ENCODE data around the gene UBE2D2.

UBE2D2 gene

GRCh38 chr5:139668924-139669661, 108.0 kb downstream of the UBE2D2 start:
- Histone ChIP-seq H3K27me3 (replicated peaks) (no peaks in the 10 kb centered on the region), H3K36me3 (replicated peaks) (no peaks in the 10 kb centered on the region), H3K27ac (peak overlapping the region; percentile 75), H3K4me3 (ENCODE audit: low read depth, low read length) (no peak overlapping the region)
- in situ Hi-C loops (cut with HindIII; ENCODE audit: low pct_ligation_motif_present, low sequenced_read_pairs): no loop called here
- TF ChIP-seq CTCF (IDR thresholded peaks at IDR 0.05; ENCODE audit: low read depth, low read length, missing control alignments): no peak
- no peak for DNase-seq

GRCh38 chr5:139669662-139670368, 108.7 kb downstream of the UBE2D2 start:
- no peak for TF ChIP-seq CTCF (IDR thresholded peaks at IDR 0.05; ENCODE audit: low read depth, low read length, missing control alignments)
- H3K27ac ChIP-seq: no peak overlapping the region
- H3K36me3 ChIP-seq (replicated peaks): no peaks in the 10 kb centered on the region
- no peaks in the 10 kb centered on the region for H3K27me3 ChIP-seq (replicated peaks)
- in situ Hi-C loops (cut with HindIII; ENCODE audit: low pct_ligation_motif_present, low sequenced_read_pairs): no loop called here
- no peak overlapping the region for H3K4me3 ChIP-seq (ENCODE audit: low read depth, low read length)
- no peak for DNase-seq

- in situ Hi-C loops (cut with HindIII; ENCODE audit: low pct_ligation_motif_present, low sequenced_read_pairs): no loop called here
- Histone ChIP-seq H3K27me3 (replicated peaks) (no peaks in the 10 kb centered on the region), H3K36me3 (replicated peaks) (no peaks in the 10 kb centered on the region), H3K27ac (peak overlapping the region; percentile 18), H3K4me3 (ENCODE audit: low read depth, low read length) (no peak overlapping the region)
- peak; percentile 61 for TF ChIP-seq CTCF (IDR thresholded peaks at IDR 0.05; ENCODE audit: low read depth, low read length, missing control alignments)
- DNase-seq: no peak
Measured at GRCh38 chr5:139670369-139671095, 109.4 kb downstream of the UBE2D2 start.

- Histone ChIP-seq H3K27ac (peak overlapping the region; percentile 18), H3K27me3 (replicated peaks) (no peaks in the 10 kb centered on the region), H3K4me3 (ENCODE audit: low read depth, low read length) (no peak overlapping the region), H3K36me3 (replicated peaks) (no peaks in the 10 kb centered on the region)
- in situ Hi-C loops (cut with HindIII; ENCODE audit: low pct_ligation_motif_present, low sequenced_read_pairs): no loop called here
- DNase-seq: no peak
- no peak for TF ChIP-seq CTCF (IDR thresholded peaks at IDR 0.05; ENCODE audit: low read depth, low read length, missing control alignments)
Measured at GRCh38 chr5:139671096-139671841, 110.1 kb downstream of the UBE2D2 start.

DNA sequence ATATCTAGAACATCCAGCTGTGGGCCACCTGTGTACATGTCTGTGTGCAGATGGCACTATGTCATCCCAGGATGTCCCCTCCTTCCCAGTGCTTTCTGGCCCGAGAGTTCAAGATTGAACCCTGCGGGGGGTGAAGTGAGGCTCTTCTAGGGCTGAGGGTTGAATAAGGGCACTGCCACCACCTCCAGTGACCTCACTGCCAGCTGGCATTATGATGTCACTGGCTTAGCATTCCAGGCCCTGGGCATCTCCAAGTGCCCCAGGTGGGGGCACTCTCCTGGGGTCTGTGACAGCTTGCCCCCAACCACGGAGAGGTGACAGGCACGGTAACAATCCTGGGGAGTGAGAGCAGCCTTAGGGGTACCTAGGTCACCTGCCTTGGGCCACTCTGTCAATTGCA, 114.1 kb downstream of the UBE2D2 start:
- H3K4me3 ChIP-seq (ENCODE audit: low read depth, low read length): no peak overlapping the region
- H3K36me3 ChIP-seq (replicated peaks): peaks cover 6% of the 10 kb centered on the region
- DNase-seq: no peak
- in situ Hi-C loops (cut with HindIII; ENCODE audit: low pct_ligation_motif_present, low sequenced_read_pairs): no loop called here
- H3K27ac ChIP-seq: no peak overlapping the region
- H3K27me3 ChIP-seq (replicated peaks): no peaks in the 10 kb centered on the region
- TF ChIP-seq CTCF (IDR thresholded peaks at IDR 0.05; ENCODE audit: low read depth, low read length, missing control alignments): no peak

All from brain microvascular endothelial cell (primary cell).